ENCODE measurements around the gene KDSR.

The KDSR gene

DNA sequence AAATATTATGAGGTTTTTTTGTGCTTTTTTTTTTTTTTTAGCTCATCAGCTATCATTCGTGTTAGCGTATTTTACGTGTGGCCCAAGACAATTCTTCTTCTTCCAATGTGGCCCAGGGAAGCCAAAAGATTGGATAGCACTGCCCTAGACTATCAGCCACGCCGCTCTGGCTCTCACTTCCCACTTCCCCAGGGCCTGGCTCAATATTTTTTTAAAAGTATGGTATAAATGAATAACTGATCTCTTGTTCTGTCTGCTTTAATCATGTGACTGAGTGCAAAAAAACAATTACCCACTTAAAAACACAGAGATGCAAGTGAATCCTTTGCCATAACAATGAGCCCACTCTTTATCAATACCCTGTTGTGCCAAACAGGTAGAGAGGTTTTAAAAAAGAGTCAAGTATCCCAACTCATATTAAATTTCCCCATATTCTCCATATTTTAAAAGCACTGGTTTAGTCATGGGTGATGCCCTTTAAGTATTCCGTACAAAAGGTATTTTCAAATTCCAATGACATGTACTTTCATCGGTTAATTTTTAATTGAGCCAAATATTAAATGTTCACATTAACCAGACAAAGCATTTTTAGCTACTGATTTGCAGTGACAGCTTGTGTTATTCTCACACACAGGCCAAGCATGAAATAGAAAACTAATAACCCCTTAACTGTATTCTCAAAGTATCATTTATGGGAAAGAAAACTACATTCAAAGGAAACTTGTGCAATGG, 60.0 kb downstream of the KDSR start:
- TF ChIP-seq, protein P1, sequence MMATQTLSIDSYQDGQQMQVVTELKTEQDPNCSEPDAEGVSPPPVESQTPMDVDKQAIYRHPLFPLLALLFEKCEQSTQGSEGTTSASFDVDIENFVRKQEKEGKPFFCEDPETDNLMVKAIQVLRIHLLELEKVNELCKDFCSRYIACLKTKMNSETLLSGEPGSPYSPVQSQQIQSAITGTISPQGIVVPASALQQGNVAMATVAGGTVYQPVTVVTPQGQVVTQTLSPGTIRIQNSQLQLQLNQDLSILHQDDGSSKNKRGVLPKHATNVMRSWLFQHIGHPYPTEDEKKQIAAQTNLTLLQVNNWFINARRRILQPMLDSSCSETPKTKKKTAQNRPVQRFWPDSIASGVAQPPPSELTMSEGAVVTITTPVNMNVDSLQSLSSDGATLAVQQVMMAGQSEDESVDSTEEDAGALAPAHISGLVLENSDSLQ (IDR thresholded peaks at IDR 0.05): no peak
- TF ChIP-seq FOXM1 (IDR thresholded peaks at IDR 0.05; ENCODE audit: borderline replicate concordance): no peak
- TF ChIP-seq SP1 (IDR thresholded peaks at IDR 0.05): no peak
- no peak for TF ChIP-seq BHLHE40 (IDR thresholded peaks at IDR 0.05; ENCODE audit: borderline replicate concordance)
- TF ChIP-seq SUZ12 (IDR thresholded peaks at IDR 0.05): no peak
- no peak for TF ChIP-seq FOXK2 (IDR thresholded peaks at IDR 0.05)
- no peak for TF ChIP-seq LEF1 (IDR thresholded peaks at IDR 0.05; ENCODE audit: borderline replicate concordance)
- no peak for TF ChIP-seq CTBP1 (IDR thresholded peaks at IDR 0.05; ENCODE audit: borderline replicate concordance)
- no peak for TF ChIP-seq HDGF (IDR thresholded peaks at IDR 0.05; ENCODE audit: borderline replicate concordance)
- ChIA-PET CTCF (interaction anchor here (0.6 to 2.8 kb wide), 2 partner anchors 10 to 132 kb away, joined by 3 to 11 read pairs; no protein-coding TSS in a partner anchor), POLR2A (no interaction called here)
- no peak for DNase-seq (ENCODE audit: extremely low spot score)

DNA sequence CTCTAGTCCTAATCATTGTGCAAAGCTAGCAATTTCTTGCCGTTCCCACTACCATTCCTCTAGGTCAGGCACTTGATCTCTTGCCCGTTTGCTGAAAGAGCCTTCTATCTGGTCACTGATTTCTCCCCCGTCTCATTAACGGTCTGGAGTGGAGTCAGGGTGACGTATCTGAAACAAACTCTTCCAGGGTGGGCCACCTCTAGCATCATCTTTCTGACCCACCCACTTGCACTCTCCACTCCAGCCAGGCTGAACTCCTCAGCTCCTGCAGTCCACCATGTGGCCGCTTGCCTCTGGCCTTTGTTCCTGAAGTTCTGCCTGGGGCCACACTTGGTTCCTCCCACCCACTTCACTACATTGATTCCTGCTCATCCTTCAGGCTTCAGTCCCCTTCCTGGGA, 60.8 kb downstream of the KDSR start:
- ChIA-PET CTCF (interaction anchor here (2.8 kb wide), 1 partner anchor 11 kb away, joined by 11 read pairs; no protein-coding TSS in a partner anchor), POLR2A (no interaction called here)
- no peak for TF ChIP-seq LEF1 (IDR thresholded peaks at IDR 0.05; ENCODE audit: borderline replicate concordance)
- DNase-seq (ENCODE audit: extremely low spot score): no peak

DNA sequence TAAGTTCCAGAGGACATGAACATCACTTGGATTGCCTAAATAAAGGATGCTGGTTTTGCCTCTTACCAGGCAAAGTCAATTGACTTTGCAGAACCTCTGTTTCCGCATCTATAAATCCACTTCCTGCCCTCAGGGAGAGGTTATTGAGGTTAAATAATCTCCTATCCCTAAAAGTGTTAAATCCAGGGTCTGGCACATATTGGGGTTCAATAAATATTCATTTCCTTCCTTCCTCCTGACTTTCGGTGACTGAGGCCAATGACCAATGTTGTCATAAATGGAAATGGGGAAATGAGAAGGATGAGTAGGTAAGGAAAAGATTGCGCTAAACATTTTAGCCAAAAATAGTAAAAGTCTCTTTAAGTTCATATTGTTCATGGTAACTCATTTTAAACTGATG, 63.5 kb downstream of the KDSR start:
- CTCF ChIA-PET: no interaction called here
- POLR2A ChIA-PET: no interaction called here
- TF ChIP-seq, protein P1 (IDR thresholded peaks at IDR 0.05): no peak
- TF ChIP-seq NFRKB (IDR thresholded peaks at IDR 0.05): no peak
- no peak for TF ChIP-seq HDGF (IDR thresholded peaks at IDR 0.05; ENCODE audit: borderline replicate concordance)
- no peak for TF ChIP-seq LEF1 (IDR thresholded peaks at IDR 0.05; ENCODE audit: borderline replicate concordance)
- no peak for TF ChIP-seq L3MBTL2 (conservative IDR thresholded peaks at IDR 0.05)
- no peak for TF ChIP-seq ELF4 (IDR thresholded peaks at IDR 0.05)
- no peak for TF ChIP-seq SP1 (IDR thresholded peaks at IDR 0.05)
- no peak for TF ChIP-seq BHLHE40 (IDR thresholded peaks at IDR 0.05; ENCODE audit: borderline replicate concordance)
- no peak for TF ChIP-seq ZNF384 (IDR thresholded peaks at IDR 0.05)
- no peak for TF ChIP-seq TARDBP (IDR thresholded peaks at IDR 0.05)
- TF ChIP-seq SUZ12 (IDR thresholded peaks at IDR 0.05): no peak
- no peak for TF ChIP-seq CTBP1 (IDR thresholded peaks at IDR 0.05; ENCODE audit: borderline replicate concordance)
- no peak for TF ChIP-seq ARNT (IDR thresholded peaks at IDR 0.05)
- no peak for TF ChIP-seq FOXM1 (IDR thresholded peaks at IDR 0.05; ENCODE audit: borderline replicate concordance)

DNA sequence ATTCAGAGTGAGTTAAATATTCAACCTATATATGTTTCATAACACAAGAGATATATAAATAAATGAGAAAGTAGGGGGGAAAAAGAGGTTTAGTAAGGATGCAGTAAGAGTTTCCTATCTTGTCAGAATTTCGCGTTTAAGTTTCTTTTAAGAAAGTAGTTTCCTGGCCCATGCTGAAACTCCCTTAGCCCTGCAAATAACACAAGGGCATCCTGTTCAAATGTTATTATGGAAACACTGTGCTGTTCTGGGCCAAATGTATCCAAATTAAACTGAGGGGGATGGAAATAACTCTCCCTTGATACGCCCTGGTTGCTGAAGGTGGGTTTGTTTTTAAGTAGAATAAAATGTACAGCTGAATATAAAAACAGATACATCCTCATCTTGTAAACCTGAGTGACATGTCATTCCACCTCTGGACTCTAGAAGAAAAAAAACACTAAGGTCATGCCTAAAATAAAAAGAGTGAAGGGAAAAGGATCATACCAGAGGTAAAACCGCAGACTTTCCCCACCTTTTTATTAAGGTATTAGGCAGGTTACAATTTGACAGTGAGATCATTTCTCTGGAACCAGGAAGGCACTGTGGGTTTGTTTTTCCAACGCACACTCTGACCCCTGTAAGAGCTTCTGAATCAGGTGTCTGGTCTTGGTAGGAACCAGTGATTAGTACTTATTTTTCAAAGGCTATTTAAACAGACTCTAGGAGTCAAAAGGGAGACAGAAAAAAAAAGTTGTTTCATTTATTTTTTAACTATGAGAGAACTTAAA, 64.2 kb downstream of the KDSR start:
- no peak for TF ChIP-seq CTBP1 (IDR thresholded peaks at IDR 0.05; ENCODE audit: borderline replicate concordance)
- TF ChIP-seq FOXK2 (IDR thresholded peaks at IDR 0.05): no peak
- TF ChIP-seq L3MBTL2 (conservative IDR thresholded peaks at IDR 0.05): no peak
- TF ChIP-seq ARNT (IDR thresholded peaks at IDR 0.05): no peak
- no peak for TF ChIP-seq LEF1 (IDR thresholded peaks at IDR 0.05; ENCODE audit: borderline replicate concordance)
- no peak for TF ChIP-seq NFRKB (IDR thresholded peaks at IDR 0.05)
- TF ChIP-seq SP1 (IDR thresholded peaks at IDR 0.05): no peak
- no peak for TF ChIP-seq HDGF (IDR thresholded peaks at IDR 0.05; ENCODE audit: borderline replicate concordance)
- TF ChIP-seq FOXM1 (IDR thresholded peaks at IDR 0.05; ENCODE audit: borderline replicate concordance): no peak
- no peak for TF ChIP-seq BHLHE40 (IDR thresholded peaks at IDR 0.05; ENCODE audit: borderline replicate concordance)
- no peak for TF ChIP-seq TARDBP (IDR thresholded peaks at IDR 0.05)
- TF ChIP-seq, protein P1 (IDR thresholded peaks at IDR 0.05): no peak
- no peak for TF ChIP-seq SUZ12 (IDR thresholded peaks at IDR 0.05)
- TF ChIP-seq ELF4 (IDR thresholded peaks at IDR 0.05): no peak
- TF ChIP-seq ZNF384 (IDR thresholded peaks at IDR 0.05): no peak
- TF ChIP-seq FOXA1 (IDR thresholded peaks at IDR 0.05): no peak
- no peak for DNase-seq (ENCODE audit: extremely low spot score)
- POLR2A ChIA-PET: no interaction called here
- CTCF ChIA-PET: no interaction called here

More for the DNA sequence above, 63.5 kb downstream of the KDSR start:
- DNase-seq (ENCODE audit: extremely low spot score): no peak

DNA sequence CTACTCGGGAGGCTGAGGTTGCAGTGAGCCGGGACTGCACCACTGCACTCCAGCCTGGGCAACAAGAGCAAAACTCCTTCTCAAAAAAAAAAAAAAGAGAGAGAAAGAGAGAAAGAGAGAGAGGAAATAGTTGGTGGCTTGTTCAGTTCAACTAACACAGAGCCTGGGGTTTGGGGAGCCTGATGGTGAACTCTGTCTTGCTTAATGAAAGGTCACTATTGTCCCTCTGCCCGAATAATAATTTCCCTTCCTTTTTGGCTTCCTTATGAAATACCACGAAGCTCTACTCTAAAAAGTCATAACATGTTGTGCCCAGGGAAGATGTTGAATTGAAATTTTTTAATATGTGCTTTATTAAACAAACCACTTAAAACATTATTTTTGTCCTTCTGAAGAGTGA, 64.8 kb downstream of the KDSR start:
- POLR2A ChIA-PET: no interaction called here
- CTCF ChIA-PET: no interaction called here
- TF ChIP-seq SUZ12 (IDR thresholded peaks at IDR 0.05) (no peak), FOXK2 (IDR thresholded peaks at IDR 0.05) (no peak), ELF4 (IDR thresholded peaks at IDR 0.05) (no peak), BHLHE40 (IDR thresholded peaks at IDR 0.05; ENCODE audit: borderline replicate concordance) (no peak), ZNF384 (IDR thresholded peaks at IDR 0.05) (no peak), CTBP1 (IDR thresholded peaks at IDR 0.05; ENCODE audit: borderline replicate concordance) (no peak), ARNT (IDR thresholded peaks at IDR 0.05) (no peak)
- no peak for DNase-seq (ENCODE audit: extremely low spot score)

DNA sequence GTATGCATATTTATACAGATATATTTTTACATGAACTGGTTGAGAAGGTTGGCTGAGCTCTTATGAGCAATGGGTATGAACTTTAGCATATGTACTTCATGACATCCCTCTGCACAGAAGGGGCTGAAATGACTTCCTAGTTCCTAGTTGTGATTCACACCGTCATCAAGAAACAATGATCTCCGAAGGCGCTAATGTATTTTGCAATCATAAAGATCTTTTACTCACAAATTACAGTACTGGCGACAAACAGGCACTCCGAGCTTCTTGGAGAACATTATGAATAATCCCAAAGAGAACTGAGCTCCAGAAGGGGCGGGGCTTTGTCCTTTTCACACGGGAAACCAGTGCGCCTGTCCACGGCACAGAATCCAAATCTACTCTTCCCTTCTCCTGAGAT, 65.6 kb downstream of the KDSR start:
- POLR2A ChIA-PET: no interaction called here
- CTCF ChIA-PET: no interaction called here
- no peak for TF ChIP-seq ZNF384 (IDR thresholded peaks at IDR 0.05)
- no peak for TF ChIP-seq NFRKB (IDR thresholded peaks at IDR 0.05)
- TF ChIP-seq, protein P1 (IDR thresholded peaks at IDR 0.05): no peak
- TF ChIP-seq ELF4 (IDR thresholded peaks at IDR 0.05): no peak
- no peak for TF ChIP-seq SUZ12 (IDR thresholded peaks at IDR 0.05)
- TF ChIP-seq TARDBP (IDR thresholded peaks at IDR 0.05): no peak
- TF ChIP-seq FOXA1 (IDR thresholded peaks at IDR 0.05): no peak
- no peak for TF ChIP-seq HDGF (IDR thresholded peaks at IDR 0.05; ENCODE audit: borderline replicate concordance)
- TF ChIP-seq SP1 (IDR thresholded peaks at IDR 0.05): no peak
- TF ChIP-seq ARNT (IDR thresholded peaks at IDR 0.05): no peak
- TF ChIP-seq L3MBTL2 (conservative IDR thresholded peaks at IDR 0.05): no peak
- no peak for DNase-seq (ENCODE audit: extremely low spot score)

All from HEK293T (cell line).